ENCODE results near the gene MEGF8.

DNA sequence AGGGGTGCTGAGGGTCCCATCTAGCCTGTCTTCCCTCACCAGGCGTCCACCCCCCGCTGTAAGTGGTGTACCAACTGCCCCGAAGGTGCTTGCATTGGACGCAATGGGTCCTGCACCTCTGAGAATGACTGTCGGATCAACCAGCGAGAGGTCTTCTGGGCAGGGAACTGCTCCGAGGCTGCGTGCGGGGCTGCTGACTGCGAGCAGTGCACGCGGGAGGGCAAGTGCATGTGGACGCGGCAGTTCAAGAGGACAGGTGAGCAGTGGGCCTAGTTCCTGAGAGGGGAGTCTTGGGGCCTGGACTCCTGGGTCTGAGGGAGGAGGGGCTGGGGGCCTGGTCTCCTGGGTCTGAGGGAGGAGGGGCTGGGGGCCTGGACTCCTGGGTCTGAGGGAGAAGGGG, 36.9 kb downstream of the MEGF8 start:
- TF ChIP-seq, protein P1, sequence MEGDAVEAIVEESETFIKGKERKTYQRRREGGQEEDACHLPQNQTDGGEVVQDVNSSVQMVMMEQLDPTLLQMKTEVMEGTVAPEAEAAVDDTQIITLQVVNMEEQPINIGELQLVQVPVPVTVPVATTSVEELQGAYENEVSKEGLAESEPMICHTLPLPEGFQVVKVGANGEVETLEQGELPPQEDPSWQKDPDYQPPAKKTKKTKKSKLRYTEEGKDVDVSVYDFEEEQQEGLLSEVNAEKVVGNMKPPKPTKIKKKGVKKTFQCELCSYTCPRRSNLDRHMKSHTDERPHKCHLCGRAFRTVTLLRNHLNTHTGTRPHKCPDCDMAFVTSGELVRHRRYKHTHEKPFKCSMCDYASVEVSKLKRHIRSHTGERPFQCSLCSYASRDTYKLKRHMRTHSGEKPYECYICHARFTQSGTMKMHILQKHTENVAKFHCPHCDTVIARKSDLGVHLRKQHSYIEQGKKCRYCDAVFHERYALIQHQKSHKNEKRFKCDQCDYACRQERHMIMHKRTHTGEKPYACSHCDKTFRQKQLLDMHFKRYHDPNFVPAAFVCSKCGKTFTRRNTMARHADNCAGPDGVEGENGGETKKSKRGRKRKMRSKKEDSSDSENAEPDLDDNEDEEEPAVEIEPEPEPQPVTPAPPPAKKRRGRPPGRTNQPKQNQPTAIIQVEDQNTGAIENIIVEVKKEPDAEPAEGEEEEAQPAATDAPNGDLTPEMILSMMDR (IDR thresholded peaks at IDR 0.05; ENCODE audit: low read depth, low read length): no peak
- no peak for TF ChIP-seq EZH2phosphoT487 (IDR thresholded peaks at IDR 0.05; ENCODE audit: low read depth)
